Mesothelial cell of epicardium (in vitro differentiated cells): ENCODE data around the gene DIP2C. TPM values are rescaled to one million over a fixed set of nuclear protein-coding genes. Genes with fewer than 3 reads are reported as not detected.
A peak's percentile ranks its signal among the peaks of the same experiment; 100 is the strongest.

Experiments used
- DNase-seq, 2 experiments: peaks; one replicate each; pipeline ENCODE4 v3.0.0; 2021; ENCODE audit warnings: low spot score in 2 of 2; ENCODE audit not compliant: unreplicated experiment in 2 of 2
- H3K27ac Mint-ChIP-seq: 2 replicates; pipeline ENCODE4 v1.8.0; 2021; ENCODE audit warnings: mixed read lengths
- H3K27me3 Mint-ChIP-seq: 2 replicates; pipeline ENCODE4 v1.8.0; 2021; ENCODE audit warnings: low read depth, mixed read lengths
- H3K36me3 Mint-ChIP-seq: 2 replicates; pipeline ENCODE4 v1.8.0; 2021; ENCODE audit warnings: mixed read lengths
- H3K4me1 Mint-ChIP-seq: 2 replicates; pipeline ENCODE4 v1.8.0; 2021; ENCODE audit warnings: mixed read lengths
- H3K4me3 Mint-ChIP-seq: 2 replicates; pipeline ENCODE4 v1.8.0; 2021; ENCODE audit warnings: mild to moderate bottlenecking, moderate library complexity, mixed read lengths
- H3K9me3 Mint-ChIP-seq: 2 replicates; pipeline ENCODE4 v1.8.0; 2021; ENCODE audit warnings: mixed read lengths
- CTCF ChIP-seq: fragments of 200-600 bp; sonication (generic); IDR thresholded peaks from one replicate; pipeline ENCODE4 v1.5.0; 2021; ENCODE audit warnings: antibody characterized with exemption; ENCODE audit not compliant: unreplicated experiment
- total RNA-seq: library from RNA; stranded (reverse); gene quantifications from 3 replicates; pipeline ENCODE4 v1.2.1, GENCODE V29; 2021

The DIP2C gene
- total RNA-seq, 1 donor from 2014 or later = 30.3 TPM

- H3K27me3 Mint-ChIP-seq = no peaks in the 10 kb centered on the region
- no peak for DNase-seq
- peaks cover 24% of the 10 kb centered on the region for H3K36me3 Mint-ChIP-seq
- H3K9me3 Mint-ChIP-seq = peaks cover 8% of the 10 kb centered on the region
- H3K27ac Mint-ChIP-seq = no peak overlapping the region
- H3K4me1 Mint-ChIP-seq = peaks cover 20% of the 10 kb centered on the region
- TF ChIP-seq CTCF = no peak
- H3K4me3 Mint-ChIP-seq = no peak overlapping the region
Measured at GRCh38 chr10:477620-478019, 211.8 kb downstream of the DIP2C start.

- H3K4me3 Mint-ChIP-seq = no peak overlapping the region
- H3K4me1 Mint-ChIP-seq = peaks cover 15% of the 10 kb centered on the region
- peak overlapping the region; percentile 3 for H3K27ac Mint-ChIP-seq
- DNase-seq = no peak
- peaks cover 8% of the 10 kb centered on the region for H3K9me3 Mint-ChIP-seq
- no peaks in the 10 kb centered on the region for H3K27me3 Mint-ChIP-seq
- TF ChIP-seq CTCF = no peak
- H3K36me3 Mint-ChIP-seq = peaks cover 27% of the 10 kb centered on the region
Measured at GRCh38 chr10:476455-476780, 213.1 kb downstream of the DIP2C start.

- Mint-ChIP-seq H3K9me3 (peaks cover 8% of the 10 kb centered on the region), H3K4me3 (no peak overlapping the region), H3K27ac (peak overlapping the region; percentile 68), H3K4me1 (peaks cover 9% of the 10 kb centered on the region), H3K36me3 (peaks cover 28% of the 10 kb centered on the region), H3K27me3 (no peaks in the 10 kb centered on the region)
- no peak for TF ChIP-seq CTCF
- no peak for DNase-seq
Measured at GRCh38 chr10:475709-476454, 213.6 kb downstream of the DIP2C start.

GRCh38 chr10:474946-475345, 214.5 kb downstream of the DIP2C start:
- no peak overlapping the region for H3K27ac Mint-ChIP-seq
- DNase-seq = no peak
- H3K9me3 Mint-ChIP-seq = peaks cover 8% of the 10 kb centered on the region
- H3K4me3 Mint-ChIP-seq = no peak overlapping the region
- no peaks in the 10 kb centered on the region for H3K27me3 Mint-ChIP-seq
- H3K4me1 Mint-ChIP-seq = peaks cover 8% of the 10 kb centered on the region
- TF ChIP-seq CTCF = no peak
- peaks cover 38% of the 10 kb centered on the region for H3K36me3 Mint-ChIP-seq

- H3K4me1 Mint-ChIP-seq = peaks cover 6% of the 10 kb centered on the region
- no peak for TF ChIP-seq CTCF
- H3K9me3 Mint-ChIP-seq = peaks cover 8% of the 10 kb centered on the region
- no peak for DNase-seq
- no peak overlapping the region for H3K27ac Mint-ChIP-seq
- H3K36me3 Mint-ChIP-seq = peaks cover 42% of the 10 kb centered on the region
- H3K27me3 Mint-ChIP-seq = no peaks in the 10 kb centered on the region
- H3K4me3 Mint-ChIP-seq = no peak overlapping the region
Measured at GRCh38 chr10:474406-474805, 215.1 kb downstream of the DIP2C start.
